Calu3 (cell line): Measurements from ENCODE around the gene CADM1. TPM values are rescaled to one million over a fixed set of nuclear protein-coding genes. Genes with fewer than 3 reads are reported as not detected.

Source experiments
- BruUV-seq: library from RNA; stranded (reverse); fragments of 400-500 nt; replicated peaks from 2 replicates; lab custom pipeline; 2021; lab: Mats Ljungman, UMichigan
- CTCF ChIA-PET: fragments of 300-600 bp; sonication (Branson Sonifier 250); formaldehyde crosslinking; loops from one replicate; lab custom pipeline; 2022; ENCODE audit warnings: antibody characterized with exemption; lab: Charles Lee
- DNase-seq: peaks from one replicate; pipeline ENCODE4 v3.0.0; 2022
- H3K27ac Mint-ChIP-seq: one replicate; pipeline ENCODE4 v1.8.0; 2022; ENCODE audit warnings: mixed read lengths; ENCODE audit not compliant: unreplicated experiment
- H3K27me3 Mint-ChIP-seq: one replicate; pipeline ENCODE4 v1.8.0; 2022; ENCODE audit warnings: mixed read lengths; ENCODE audit not compliant: unreplicated experiment
- H3K36me3 Mint-ChIP-seq: one replicate; pipeline ENCODE4 v1.8.0; 2022; ENCODE audit warnings: mild to moderate bottlenecking, moderate library complexity, mixed read lengths; ENCODE audit not compliant: insufficient read depth, unreplicated experiment
- H3K4me1 Mint-ChIP-seq: one replicate; pipeline ENCODE4 v1.8.0; 2022; ENCODE audit warnings: mild to moderate bottlenecking, low read depth, mixed read lengths; ENCODE audit not compliant: unreplicated experiment
- H3K4me3 Mint-ChIP-seq: one replicate; pipeline ENCODE4 v1.8.0; 2022; ENCODE audit warnings: mild to moderate bottlenecking, low read depth, moderate library complexity, mixed read lengths; ENCODE audit not compliant: unreplicated experiment
- H3K9me3 Mint-ChIP-seq: one replicate; pipeline ENCODE4 v1.8.0; 2022; ENCODE audit warnings: low read depth, mixed read lengths; ENCODE audit not compliant: unreplicated experiment
- intact Hi-C: fragments of 100-400 bp; cut with micrococcal nuclease; formaldehyde crosslinking; loops from one replicate; pipeline ENCODE4 v1.10.0; 2022; ENCODE audit not compliant: unreplicated experiment
- total RNA-seq: library from RNA; stranded (reverse); gene quantifications from 2 replicates; pipeline ENCODE4 v1.2.3, GENCODE V29; 2022
- TF ChIP-seq, protein P1 (sequence below): fragments of 200-600 bp; IDR thresholded peaks from one replicate; pipeline ENCODE4 v1.8.0; 2022; ENCODE audit warnings: antibody characterized with exemption; ENCODE audit not compliant: unreplicated experiment

CADM1 gene
- total RNA-seq, 1 experiment from 2014 or later, result 0.68 TPM

DNA sequence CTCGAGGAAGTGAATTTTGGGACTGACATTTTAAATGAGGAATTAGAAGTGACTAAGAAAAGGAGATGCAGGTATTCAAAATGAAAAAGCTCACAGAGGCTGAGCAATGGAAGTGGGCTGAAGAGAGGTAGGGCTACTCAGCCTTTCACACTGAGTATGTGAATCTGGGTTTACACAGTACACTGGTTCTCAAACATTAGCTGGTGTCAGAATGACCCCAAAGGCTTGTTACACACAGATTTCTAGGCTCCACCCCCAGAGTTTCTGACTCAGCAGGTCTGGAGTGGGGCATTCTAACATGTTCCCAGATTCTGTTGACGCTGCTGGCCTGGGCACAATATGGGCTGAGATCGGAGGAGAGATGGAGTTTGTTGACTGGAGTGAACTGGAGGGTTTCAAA, 32.8 kb downstream of the CADM1 start:
- Mint-ChIP-seq H3K27me3 (no peaks in the 10 kb centered on the region), H3K4me3 (no peak overlapping the region), H3K4me1 (no peaks in the 10 kb centered on the region), H3K36me3 (no peaks in the 10 kb centered on the region), H3K9me3 (peaks cover 4% of the 10 kb centered on the region), H3K27ac (no peak overlapping the region)
- no TSS peak for BruUV-seq
- CTCF ChIA-PET, result no interaction called here
- TF ChIP-seq, protein P1, sequence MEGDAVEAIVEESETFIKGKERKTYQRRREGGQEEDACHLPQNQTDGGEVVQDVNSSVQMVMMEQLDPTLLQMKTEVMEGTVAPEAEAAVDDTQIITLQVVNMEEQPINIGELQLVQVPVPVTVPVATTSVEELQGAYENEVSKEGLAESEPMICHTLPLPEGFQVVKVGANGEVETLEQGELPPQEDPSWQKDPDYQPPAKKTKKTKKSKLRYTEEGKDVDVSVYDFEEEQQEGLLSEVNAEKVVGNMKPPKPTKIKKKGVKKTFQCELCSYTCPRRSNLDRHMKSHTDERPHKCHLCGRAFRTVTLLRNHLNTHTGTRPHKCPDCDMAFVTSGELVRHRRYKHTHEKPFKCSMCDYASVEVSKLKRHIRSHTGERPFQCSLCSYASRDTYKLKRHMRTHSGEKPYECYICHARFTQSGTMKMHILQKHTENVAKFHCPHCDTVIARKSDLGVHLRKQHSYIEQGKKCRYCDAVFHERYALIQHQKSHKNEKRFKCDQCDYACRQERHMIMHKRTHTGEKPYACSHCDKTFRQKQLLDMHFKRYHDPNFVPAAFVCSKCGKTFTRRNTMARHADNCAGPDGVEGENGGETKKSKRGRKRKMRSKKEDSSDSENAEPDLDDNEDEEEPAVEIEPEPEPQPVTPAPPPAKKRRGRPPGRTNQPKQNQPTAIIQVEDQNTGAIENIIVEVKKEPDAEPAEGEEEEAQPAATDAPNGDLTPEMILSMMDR, result no peak
- DNase-seq, result no peak
- intact Hi-C loops, result no loop called here

DNA sequence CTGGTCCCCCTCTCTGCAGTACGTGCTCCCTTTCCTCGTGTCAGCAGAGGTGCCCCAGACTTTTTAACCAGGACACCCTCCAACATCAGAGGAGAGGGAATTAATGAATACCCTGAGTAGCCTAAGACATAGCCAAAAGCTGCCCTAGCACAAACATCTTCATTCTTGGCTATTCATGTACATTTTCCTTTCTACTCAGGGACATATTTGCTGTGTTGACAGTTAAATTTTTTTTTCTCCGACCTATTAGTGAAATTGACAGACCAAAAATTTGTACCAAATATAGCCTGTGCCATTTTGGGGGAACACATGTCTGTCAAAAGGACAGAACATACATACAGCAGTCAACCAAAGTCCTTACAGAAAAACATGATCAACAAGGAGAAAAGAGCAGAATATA, 33.3 kb downstream of the CADM1 start:
- Mint-ChIP-seq H3K36me3 (no peaks in the 10 kb centered on the region), H3K4me3 (no peak overlapping the region), H3K27ac (no peak overlapping the region), H3K9me3 (peaks cover 4% of the 10 kb centered on the region), H3K27me3 (no peaks in the 10 kb centered on the region), H3K4me1 (no peaks in the 10 kb centered on the region)
- DNase-seq, result no peak
- CTCF ChIA-PET, result no interaction called here
- TF ChIP-seq, protein P1, result no peak
- intact Hi-C loops, result no loop called here
- no TSS peak for BruUV-seq

DNA sequence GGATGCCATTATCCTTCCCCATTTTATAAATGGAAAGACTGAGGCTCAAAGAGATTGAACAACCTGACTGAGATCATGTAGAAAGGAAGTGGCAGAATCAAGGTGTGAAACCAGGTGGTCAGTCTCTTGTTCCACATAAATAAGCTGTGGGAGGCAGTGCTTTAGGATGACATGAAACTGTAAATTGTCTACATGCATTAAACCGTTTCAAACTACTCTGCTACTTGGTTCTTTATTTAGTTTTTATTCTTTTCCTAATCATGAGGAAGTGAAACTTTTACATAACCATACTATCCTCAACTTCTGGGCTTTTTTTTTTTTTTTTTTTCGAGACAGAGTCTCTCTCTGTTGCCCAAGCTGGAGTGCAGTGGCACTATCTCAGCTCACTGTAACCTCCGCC, 34.9 kb downstream of the CADM1 start:
- Mint-ChIP-seq H3K4me1 (no peaks in the 10 kb centered on the region), H3K27ac (no peak overlapping the region), H3K36me3 (no peaks in the 10 kb centered on the region), H3K4me3 (no peak overlapping the region), H3K27me3 (no peaks in the 10 kb centered on the region), H3K9me3 (peaks cover 4% of the 10 kb centered on the region)
- no TSS peak for BruUV-seq
- CTCF ChIA-PET, result no interaction called here
- TF ChIP-seq, protein P1, result no peak
- DNase-seq, result no peak
- intact Hi-C loops, result no loop called here

DNA sequence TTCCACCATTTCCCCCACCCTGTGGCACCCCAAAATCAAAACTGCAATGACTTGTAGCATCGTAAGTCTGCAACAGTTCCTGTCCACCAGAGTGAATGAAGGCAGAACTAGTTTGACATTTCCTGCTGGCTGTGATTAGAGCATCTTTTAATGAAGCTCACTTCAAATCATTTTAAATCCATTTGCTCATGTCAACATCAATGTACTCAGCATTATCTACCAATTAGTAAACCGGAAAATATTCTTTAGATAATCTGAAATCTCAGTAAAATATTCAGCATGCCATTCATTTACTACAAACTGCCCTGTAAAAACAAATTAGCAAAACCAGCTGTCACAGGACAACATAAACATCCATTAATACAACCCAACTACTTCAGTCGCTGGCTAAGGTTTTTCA, 38.1 kb downstream of the CADM1 start:
- BruUV-seq, result no TSS peak
- no peak for DNase-seq
- Mint-ChIP-seq H3K4me1 (no peaks in the 10 kb centered on the region), H3K36me3 (no peaks in the 10 kb centered on the region), H3K9me3 (peaks cover 7% of the 10 kb centered on the region), H3K27me3 (no peaks in the 10 kb centered on the region), H3K4me3 (no peak overlapping the region), H3K27ac (no peak overlapping the region)
- TF ChIP-seq, protein P1, result no peak
- CTCF ChIA-PET, result no interaction called here
- intact Hi-C loops, result no loop called here

DNA sequence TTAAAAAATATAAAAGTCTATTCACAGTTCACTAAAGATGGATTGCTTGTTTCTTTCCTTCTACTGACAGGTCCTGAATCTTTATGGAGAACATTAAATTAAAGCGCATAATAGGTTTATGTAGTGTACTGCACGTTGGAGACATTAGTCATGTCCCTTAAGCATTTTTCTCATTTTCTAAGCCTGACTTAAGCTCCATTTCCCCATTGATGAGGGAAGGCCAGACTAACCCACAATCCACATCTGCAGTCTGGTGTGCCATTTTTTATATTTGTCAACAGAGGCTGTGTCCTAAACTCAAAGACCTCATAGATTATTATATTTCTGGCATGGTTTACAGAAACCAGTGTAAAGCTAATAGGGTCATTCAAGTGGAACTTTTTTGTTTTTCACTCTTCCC, 39.9 kb downstream of the CADM1 start:
- Mint-ChIP-seq H3K27ac (no peak overlapping the region), H3K4me1 (no peaks in the 10 kb centered on the region), H3K36me3 (no peaks in the 10 kb centered on the region), H3K4me3 (no peak overlapping the region), H3K27me3 (no peaks in the 10 kb centered on the region), H3K9me3 (peaks cover 7% of the 10 kb centered on the region)
- TF ChIP-seq, protein P1, result no peak
- DNase-seq, result no peak
- intact Hi-C loops, result no loop called here
- CTCF ChIA-PET, result no interaction called here
- BruUV-seq, result no TSS peak
